Adrenal gland (tissue), 12 donors: ENCODE results near the gene GYS2. TPM values are rescaled to one million over a fixed set of nuclear protein-coding genes. Genes with fewer than 3 reads are reported as not detected.

Experiments
- DNase-seq, 7 donors: peaks; one replicate each; pipeline ENCODE4 v3.0.0-alpha.2; 2019 to 2020
- H3K27ac ChIP-seq, 5 donors: fragments of 200-600 bp; sonication (generic) in 4 of 5; 1 replicate in 3 of 5; 2 replicates in 2 of 5; pipeline versions ENCODE4 v1.5.1 to v1.8.0; 2016 to 2020; ENCODE audit warnings: mild to moderate bottlenecking in 1 of 5
- H3K27me3 ChIP-seq: fragments of 200-600 bp; 2 replicates; pipeline ENCODE4 v1.8.0; 2021
- H3K36me3 ChIP-seq, 2 donors: fragments of 200-600 bp; replicated peaks in 1 of 2; 1 replicate in 1 of 2; 2 replicates in 1 of 2; pipeline versions ENCODE4 v1.5.1 to v1.8.0; 2018 to 2022
- H3K4me1 ChIP-seq, 2 donors: fragments of 200-600 bp; replicated peaks in 1 of 2; 1 replicate in 1 of 2; 2 replicates in 1 of 2; pipeline versions ENCODE4 v1.5.1 to v1.8.0; 2018 to 2021
- H3K4me3 ChIP-seq, 4 donors: fragments of 200-600 bp; sonication (generic) in 3 of 4; one replicate each; pipeline ENCODE4 v1.5.1; 2016 to 2018
- H3K9me3 ChIP-seq, 3 donors: fragments of 200-600 bp; sonication (generic) in 1 of 3; replicated peaks in 1 of 3; 1 replicate in 2 of 3; 2 replicates in 1 of 3; pipeline versions ENCODE4 v1.5.1 to v1.8.0; 2016 to 2021
- CTCF ChIP-seq, 6 experiments: fragments of 450-650 bp in 4 of 6; fragments of 200-600 bp in 2 of 6; sonication (generic) in 1 of 6; IDR thresholded peaks; 1 replicate in 5 of 6; 2 replicates in 1 of 6; pipeline versions ENCODE4 v1.5.1 to v1.8.0; 2016 to 2021; ENCODE audit warnings: antibody characterized with exemption in 6 of 6, mild to moderate bottlenecking in 2 of 6, moderate library complexity in 1 of 6
- POLR2A ChIP-seq, 2 donors: fragments of 450-650 bp; IDR thresholded peaks; one replicate each; pipeline ENCODE4 v1.6.1; 2017; ENCODE audit warnings: antibody characterized with exemption in 2 of 2, mild to moderate bottlenecking in 2 of 2, moderate library complexity in 1 of 2
- WGBS, 4 donors: extraction: QIAGEN DNeasy Blood & Tissue Kit in 2 of 4; methylation state at CpG; one replicate each; pipeline versions ENCODE4 v1.1.5 to v1.1.7; 2013 to 2017; 5-methylcytosine and 5-hydroxymethylcytosine counted together
- intact Hi-C, 2 donors: fragments of 100-400 bp; cut with DNase I; formaldehyde crosslinking; loops; one replicate each; pipeline versions ENCODE4 v1.14.1 to v1.15.0; 2022 to 2023
- polyA plus RNA-seq, 3 donors: library from polyadenylated mRNA; stranded (reverse); fragments of 200-250 nt in 2 of 3; fragments of 350-450 nt in 1 of 3; fragmentation: Illumina TruSeq in 1 of 3; extraction: RNeasy Lipid Tissue Mini Kit (QIAGEN cat#74804) in 1 of 3; gene quantifications; one replicate each; pipeline ENCODE4 v1.2.3, GENCODE V29; 2013 to 2014
- total RNA-seq, 9 donors: library from RNA; depleted of rRNA in 4 of 9; stranded (reverse); fragments of >200 nt in 4 of 9; fragments of 120-200 nt in 1 of 9; fragmentation: NEBNext Ultra II Directional in 1 of 9; extraction: Animal tissue kit (Norgen Biotek cat#: 25700) in 1 of 9; gene quantifications; one replicate each; pipeline versions ENCODE4 v1.1.0 to v1.2.4, GENCODE V29; 2013 to 2023
- donor health status: healthy with polysubstance abuse.
- donor health status: Bipolar disorder and iron deficiency.
- donor health status: DM: yes; HTN: yes; CAD: no.
- donor health status: DM: no; HTN: no; CAD: no.
- donor health status: DM: no; HTN: no; CAD: no.
- donor health status: DM: yes; HTN: yes; CAD: no.

Gene GYS2
- total and polyA plus RNA-seq, 12 donors = 0.05 to 0.23 (median 0.07) TPM; not detected in 7

- no peak for DNase-seq
- no peaks in the 10 kb centered on the region for H3K4me1 ChIP-seq
- H3K27ac ChIP-seq = no peak overlapping the region
- intact Hi-C loops = no loop called here
- H3K36me3 ChIP-seq = peaks cover 0 to 26% of the 10 kb centered on the region in 2 donors
- H3K4me3 ChIP-seq = no peak overlapping the region
- H3K9me3 ChIP-seq = no peaks in the 10 kb centered on the region
- H3K27me3 ChIP-seq = no peaks in the 10 kb centered on the region
- TF ChIP-seq POLR2A (IDR thresholded peaks at IDR 0.05) = no peak
- TF ChIP-seq CTCF (IDR thresholded peaks at IDR 0.05) = no peak
- WGBS, 4 donors = 94 to 97% (median 96%) methylated on average over 3 of the region's 3 CpGs
Measured at GRCh38 chr12:21518451-21518850, 86.2 kb downstream of the GYS2 start.

GRCh38 chr12:21516281-21516680 is 88.4 kb downstream of the GYS2 start:
- Histone ChIP-seq H3K27me3 (no peaks in the 10 kb centered on the region), H3K36me3 (peaks cover 0 to 33% of the 10 kb centered on the region in 2 donors), H3K9me3 (no peaks in the 10 kb centered on the region), H3K27ac (no peak overlapping the region), H3K4me1 (no peaks in the 10 kb centered on the region), H3K4me3 (no peak overlapping the region)
- intact Hi-C loops = no loop called here
- DNase-seq = no peak
- WGBS, 4 donors = 93 to 96% (median 94%) methylated on average over 2 of the region's 2 CpGs
- no peak for TF ChIP-seq POLR2A (IDR thresholded peaks at IDR 0.05)
- no peak for TF ChIP-seq CTCF (IDR thresholded peaks at IDR 0.05)

GRCh38 chr12:21509768-21510167 is 94.9 kb downstream of the GYS2 start:
- Histone ChIP-seq H3K27me3 (no peaks in the 10 kb centered on the region), H3K36me3 (peaks cover 0 to 15% of the 10 kb centered on the region in 2 donors), H3K27ac (no peak overlapping the region), H3K9me3 (no peaks in the 10 kb centered on the region), H3K4me3 (no peak overlapping the region), H3K4me1 (peaks cover 13 to 19% of the 10 kb centered on the region in 2 donors)
- DNase-seq = no peak
- intact Hi-C loops = loop anchor here in 1 of 2 donors (10.0 kb wide), 1 partner anchor 145 kb away; the partner anchor contains the start of gene LDHB
- TF ChIP-seq CTCF (IDR thresholded peaks at IDR 0.05) (no peak), POLR2A (IDR thresholded peaks at IDR 0.05) (no peak)
- 46 to 49% (median 47%) methylated on average over 2 of the region's 2 CpGs for WGBS, 4 donors

GRCh38 chr12:21507849-21508248 is 96.8 kb downstream of the GYS2 start:
- intact Hi-C loops = loop anchor here in 1 of 2 donors (10.0 kb wide), 1 partner anchor 147 kb away; the partner anchor contains the start of gene LDHB
- peaks cover 0 to 3% of the 10 kb centered on the region in 2 donors for H3K36me3 ChIP-seq
- DNase-seq = no peak
- 68 to 82% (median 73%) methylated on average over 2 of the region's 2 CpGs for WGBS, 4 donors
- TF ChIP-seq POLR2A (IDR thresholded peaks at IDR 0.05) = no peak
- TF ChIP-seq CTCF (IDR thresholded peaks at IDR 0.05) = no peak
- H3K9me3 ChIP-seq = no peaks in the 10 kb centered on the region
- no peak overlapping the region for H3K4me3 ChIP-seq
- H3K27me3 ChIP-seq = no peaks in the 10 kb centered on the region
- H3K4me1 ChIP-seq = peaks cover 26 to 38% of the 10 kb centered on the region in 2 donors
- no peak overlapping the region for H3K27ac ChIP-seq
